GM18867 (cell line): ENCODE results near the gene NOS1AP.

Source experiments
- ATAC-seq: cut with Tn5 transposase; IDR thresholded peaks from one replicate; pipeline ENCODE4 v1.9.1; 2021; ENCODE audit warnings: mild to moderate bottlenecking, moderate library complexity; ENCODE audit not compliant: unreplicated experiment

NOS1AP gene

DNA sequence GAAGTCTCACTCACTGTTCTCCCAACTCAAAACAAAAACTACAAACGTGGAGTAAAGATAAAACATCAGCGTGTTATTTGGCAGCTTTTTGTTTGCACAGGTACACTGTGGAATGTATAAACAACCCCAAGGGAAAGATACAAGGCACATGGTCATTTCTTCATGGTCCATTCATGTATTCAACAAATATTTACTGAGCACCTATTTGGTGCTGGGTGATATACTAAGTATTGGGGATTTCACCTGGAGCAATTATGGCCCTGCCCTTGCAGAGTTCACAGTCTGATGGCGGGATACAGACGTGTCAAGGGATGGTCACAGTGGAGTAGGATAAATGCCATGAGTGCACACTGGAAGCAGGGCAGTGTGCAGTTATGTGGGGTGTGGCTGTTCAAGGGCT, 171.1 kb downstream of the NOS1AP start:
- ATAC-seq = no peak

DNA sequence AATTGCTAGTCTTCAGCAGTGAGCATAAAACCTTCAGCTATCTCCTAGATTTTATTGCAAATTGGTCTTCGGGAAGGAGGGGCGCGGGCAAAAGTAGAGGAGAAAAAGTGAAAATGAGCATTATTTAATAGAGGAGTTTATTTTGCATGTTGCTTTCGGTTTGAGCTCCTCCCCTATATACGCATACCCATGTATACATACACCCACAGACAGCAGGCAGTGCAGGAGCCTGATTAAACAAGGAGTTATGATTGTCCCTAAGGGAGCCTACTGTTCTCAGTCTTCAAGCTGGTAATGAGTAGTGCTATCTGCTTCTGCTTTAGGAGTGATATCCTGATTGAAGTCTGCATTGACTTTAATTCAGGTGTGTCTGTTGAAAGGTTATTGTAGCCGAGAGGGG, 173.3 kb downstream of the NOS1AP start:
- no peak for ATAC-seq

DNA sequence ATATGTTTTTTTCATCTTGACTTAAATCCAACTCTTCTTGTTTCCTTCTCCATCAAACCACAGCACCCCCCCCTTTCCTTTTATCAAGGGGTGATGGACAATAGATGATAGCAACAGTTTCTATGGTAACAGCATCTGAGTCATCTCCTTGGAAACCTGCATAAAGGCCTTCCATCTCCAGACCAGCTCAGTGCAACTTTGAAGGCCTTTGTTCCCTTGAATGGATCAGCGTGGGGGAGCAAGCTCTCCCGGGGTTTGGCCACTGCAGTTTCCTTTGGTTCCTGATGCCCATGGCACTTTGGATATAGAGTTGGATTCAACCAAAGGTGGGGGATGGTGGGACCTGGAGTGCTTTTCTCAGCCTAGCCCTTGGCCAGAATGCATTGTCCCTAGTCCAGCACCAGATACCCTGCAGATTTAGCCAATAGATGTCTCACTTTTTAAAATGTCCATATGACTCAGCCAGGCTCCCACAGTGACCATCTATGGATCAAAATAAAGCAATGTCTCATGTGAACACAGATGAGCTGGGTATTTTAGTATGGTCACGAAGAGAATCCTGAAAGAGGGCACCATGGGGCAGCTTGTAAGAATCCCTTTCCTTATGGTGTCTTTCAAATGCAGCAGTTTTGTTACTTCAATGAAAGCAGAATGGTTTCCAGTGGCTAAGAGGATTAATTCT, 179.5 kb downstream of the NOS1AP start:
- ATAC-seq = no peak

DNA sequence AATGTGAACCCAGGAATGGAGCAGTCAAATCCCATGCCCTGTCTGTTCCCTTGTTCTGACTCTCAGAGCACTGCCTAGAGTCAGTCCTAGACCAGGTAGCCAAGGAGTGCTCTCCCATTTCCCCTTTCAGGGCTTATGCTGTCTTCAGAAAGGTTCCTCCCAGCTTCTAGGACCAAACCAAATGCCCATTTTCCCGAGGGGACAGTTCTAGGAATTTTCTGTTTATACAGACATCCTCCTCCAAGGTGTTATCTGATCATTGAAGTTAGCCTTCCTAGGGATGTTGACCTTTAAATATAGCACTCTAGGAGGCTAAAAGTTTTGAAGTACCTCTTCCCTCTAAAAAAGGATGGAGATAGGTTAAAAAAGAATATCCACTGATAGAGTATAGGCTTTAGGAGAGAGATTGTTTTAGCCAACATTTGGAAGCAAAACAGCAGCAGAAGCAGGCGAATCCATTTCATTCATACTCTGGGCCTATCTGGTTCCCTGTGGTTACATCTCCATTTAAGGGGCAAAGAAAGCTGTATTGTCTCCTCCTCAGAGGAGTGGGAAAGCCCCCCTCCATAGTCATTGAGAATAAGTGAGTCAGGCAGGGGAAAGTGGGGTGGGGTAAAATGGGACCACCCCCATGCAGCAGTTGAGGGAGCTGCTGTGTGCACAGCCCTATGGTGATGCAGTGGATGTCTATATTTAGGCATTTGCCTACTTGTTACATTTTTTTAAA, 180.7 kb downstream of the NOS1AP start:
- no peak for ATAC-seq

DNA sequence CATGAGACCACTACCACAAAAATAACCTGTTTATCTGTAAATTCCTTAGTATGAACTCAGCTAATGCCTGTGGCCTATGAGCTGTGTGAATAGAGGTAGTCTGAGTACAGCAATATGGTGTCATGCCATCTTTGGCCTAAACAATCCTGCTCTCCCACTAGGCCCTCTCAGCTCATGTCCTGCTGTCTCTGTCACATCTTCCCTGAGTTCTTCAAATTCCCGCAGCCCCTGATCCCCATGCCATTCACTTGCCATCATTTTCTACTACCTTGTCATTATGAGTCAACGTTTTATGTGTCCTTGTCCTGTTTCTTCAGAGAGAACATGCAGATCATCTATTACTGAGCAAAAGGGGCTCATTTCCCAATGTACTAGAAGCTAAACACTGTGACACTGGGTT, 181.6 kb downstream of the NOS1AP start:
- ATAC-seq = no peak

DNA sequence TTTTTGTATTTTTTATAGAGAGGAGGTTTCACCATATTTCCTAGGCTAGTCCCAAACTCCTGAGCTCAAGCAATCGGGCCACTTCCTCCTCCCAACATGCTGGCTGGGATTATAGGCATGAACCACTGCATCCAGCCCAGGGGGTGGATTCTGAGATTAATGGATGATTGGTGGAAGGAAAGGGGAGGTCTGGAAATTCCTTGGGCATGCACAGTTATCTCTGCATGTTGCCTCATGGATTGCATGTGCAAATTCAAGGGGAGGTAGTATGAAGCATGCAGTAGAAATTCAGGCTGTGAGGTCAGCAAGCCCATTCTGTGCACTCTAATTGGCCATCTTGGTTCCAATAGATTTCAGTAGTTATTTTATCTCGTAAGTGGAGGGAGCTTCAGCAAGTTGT, 182.7 kb downstream of the NOS1AP start:
- ATAC-seq = no peak

DNA sequence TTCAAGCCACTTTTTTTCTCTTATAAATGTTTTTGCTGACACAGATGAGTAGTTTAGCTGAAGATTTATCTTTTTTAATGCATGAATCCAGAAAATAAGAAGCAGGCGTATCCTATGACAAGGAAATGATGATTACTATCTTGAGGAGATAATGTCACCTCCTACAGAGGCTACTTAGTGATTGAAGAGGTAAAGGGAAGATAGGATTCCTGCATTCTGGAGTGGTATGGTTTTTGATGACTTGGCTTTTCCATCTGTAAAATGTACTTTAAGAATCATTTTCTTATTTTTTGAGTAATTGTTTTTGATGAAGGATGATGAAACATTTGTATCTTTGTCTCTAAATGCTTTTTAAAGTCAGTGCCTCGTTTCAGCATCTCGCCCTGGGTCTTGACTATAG, 184.3 kb downstream of the NOS1AP start:
- ATAC-seq = no peak

DNA sequence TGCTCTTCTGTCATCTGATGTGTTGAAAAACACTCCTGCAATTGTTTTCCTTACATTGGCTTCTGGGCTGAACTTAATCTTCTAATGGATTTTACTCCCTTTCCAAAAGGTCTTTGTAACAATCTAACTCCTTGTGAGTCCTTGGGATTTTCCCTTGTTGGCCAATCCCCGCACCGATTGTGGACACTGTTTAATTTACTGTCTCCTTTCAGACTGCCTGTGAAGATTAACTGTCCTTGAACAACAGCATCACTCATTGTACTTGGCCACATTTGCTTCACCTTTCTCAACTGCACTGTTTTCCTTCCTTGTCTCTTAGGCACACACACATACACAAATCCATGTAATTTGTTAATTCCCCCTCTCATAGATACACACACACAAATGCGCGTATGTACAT, 186.8 kb downstream of the NOS1AP start:
- no peak for ATAC-seq

DNA sequence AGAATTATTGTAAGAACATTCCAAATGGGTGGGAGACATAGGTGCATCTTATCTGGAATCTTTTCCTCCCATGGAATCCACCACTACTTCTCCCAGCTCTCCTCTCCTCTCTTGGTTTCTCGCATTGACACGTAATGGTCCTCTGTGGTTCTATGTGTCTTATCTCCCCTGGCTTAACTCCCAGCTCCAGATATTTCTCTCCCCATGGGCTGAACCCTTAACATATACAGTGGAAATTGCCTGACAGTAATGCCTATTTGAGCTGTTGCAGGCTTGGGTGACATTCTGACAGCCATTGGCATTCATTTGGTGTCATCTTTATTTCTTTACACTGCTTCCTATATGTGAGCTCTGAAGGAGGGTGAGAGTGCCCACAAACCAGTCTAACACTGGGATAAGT, 188.9 kb downstream of the NOS1AP start:
- no peak for ATAC-seq

DNA sequence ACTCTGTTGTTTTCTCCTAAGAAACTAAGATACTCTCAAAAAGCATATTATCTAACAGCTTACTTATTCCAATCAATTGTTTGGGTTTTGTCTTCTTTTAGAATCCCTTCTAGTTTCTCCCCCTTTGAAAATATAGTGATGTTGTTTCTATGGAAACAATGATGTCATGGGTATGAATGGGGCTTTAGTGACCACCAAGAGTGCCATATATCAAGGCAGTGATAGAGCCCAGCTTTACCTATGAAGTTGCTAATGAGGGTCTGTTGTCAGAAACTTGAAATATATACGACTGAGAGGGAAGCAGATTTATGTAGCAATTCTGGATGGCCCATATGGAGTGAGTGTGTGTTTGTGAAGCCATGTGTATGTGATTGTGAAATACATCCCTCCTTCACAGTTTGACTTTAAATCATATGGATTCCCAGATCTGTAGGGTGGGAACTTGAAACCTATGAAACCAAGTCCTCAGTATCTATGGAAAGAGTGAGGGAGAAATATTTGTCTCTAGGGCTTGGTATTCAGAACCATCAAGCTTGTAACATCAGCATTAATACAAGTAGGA, 190.5 kb downstream of the NOS1AP start:
- ATAC-seq = no peak

DNA sequence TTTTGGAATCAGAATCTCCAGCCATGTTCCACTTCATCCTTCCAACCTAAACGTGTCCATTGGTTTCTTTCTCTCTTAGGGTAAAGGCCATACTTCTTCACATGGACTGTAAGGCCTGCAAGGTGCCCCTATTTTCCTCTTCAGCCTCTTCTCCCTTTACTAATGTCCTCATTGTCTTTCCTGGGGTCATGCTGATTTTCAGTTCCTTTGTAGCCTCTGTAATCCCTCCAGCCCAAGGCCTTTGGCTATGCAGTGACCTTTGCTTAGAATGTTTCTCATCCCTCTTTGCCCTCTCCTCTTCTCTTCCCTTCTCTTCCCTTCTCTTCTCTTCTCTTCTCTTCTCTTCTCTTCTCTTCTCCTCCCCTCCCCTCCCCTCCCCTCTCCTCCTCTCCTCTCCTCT, 194.6 kb downstream of the NOS1AP start:
- ATAC-seq = no peak

DNA sequence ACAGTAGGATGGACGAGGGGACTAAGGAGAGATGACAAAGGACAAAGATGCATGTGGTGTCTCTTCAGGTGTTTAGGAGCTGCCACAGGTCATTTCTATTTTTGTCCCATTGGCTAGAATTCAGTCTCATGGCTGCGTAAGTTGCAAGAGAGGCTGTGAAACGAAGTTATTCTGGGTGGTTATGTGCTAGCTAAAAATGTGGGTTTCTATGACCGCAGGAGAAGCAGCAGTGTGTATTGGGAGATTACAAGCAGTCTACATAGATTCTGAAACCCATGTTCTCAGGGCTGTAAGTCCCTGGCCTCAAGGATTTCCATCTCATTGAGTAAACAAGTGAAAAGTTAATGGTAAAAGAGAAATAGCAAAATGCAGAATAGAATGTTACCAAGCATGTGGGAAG, 196.5 kb downstream of the NOS1AP start:
- ATAC-seq = peak; percentile 94

DNA sequence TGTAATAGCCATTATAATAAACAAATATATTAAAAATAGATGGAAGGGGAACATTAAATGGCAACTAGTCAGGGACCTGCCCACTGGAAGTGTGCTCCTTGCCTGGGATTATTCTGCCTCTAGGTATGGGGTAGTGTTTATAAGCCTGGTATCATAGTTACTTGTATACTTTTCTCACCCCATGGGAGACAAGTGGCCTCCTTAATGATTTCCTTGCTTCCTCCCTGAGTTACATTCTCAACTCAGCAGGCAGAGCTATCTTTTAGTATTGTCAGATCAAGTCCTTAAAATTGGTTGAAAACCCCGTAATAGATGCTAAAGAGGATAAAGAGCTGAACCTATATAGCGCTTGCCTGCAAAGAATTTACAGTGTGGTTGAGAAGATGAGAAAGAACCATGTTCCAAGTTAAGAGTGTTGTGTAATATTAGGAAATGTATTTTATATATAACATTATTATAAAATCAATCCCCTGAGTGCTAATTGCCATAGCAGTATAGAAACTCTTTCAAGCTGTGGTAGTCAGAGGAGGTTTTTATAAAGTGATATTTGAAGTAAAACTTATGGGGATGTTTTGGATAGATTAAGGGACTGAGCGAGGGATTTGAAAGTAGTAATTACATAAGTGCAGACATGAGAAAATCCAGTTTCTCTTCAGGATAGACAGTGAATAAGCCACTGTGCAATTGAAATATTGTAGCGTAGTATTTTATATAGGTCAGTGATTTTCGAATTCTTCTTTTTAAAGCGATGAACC, 200.7 kb downstream of the NOS1AP start:
- no peak for ATAC-seq

DNA sequence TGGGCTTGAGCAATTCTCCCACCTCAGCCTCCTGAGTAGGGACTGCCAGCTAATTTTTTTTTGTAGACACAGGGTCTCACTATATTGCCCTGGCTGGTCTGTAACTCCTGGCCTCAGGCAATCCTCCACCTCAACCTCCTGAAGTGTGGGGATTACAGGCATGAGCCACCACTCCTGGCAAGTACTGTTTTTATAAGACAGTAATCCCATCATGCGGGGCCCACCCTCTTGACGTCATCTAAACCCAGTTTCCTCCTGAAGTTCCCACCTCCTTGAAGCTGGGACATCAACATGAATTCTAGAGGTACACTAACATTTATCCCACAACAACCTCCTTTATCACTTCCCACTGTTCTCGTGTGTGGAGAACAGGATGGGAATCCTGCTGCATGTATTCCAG, 202.5 kb downstream of the NOS1AP start:
- ATAC-seq = no peak

DNA sequence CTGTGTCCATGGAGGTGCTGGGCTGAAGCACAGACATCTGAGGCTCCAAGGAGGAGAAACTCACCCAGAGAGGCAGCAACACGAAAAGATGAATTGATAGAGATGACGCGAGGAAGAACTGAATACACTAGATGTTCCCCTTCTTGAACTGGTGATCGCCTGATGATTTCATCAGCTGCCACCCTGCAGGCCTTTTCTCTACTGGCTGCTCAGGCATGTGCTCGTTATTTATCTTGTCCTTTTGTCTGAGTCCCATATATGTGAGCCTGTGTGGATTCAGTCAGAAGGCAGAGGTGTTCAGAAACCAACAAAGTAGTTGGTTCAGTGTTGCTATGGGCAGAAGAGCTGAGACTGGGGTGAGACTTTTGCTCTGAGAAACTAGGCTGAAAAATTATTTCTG, 202.9 kb downstream of the NOS1AP start:
- no peak for ATAC-seq

DNA sequence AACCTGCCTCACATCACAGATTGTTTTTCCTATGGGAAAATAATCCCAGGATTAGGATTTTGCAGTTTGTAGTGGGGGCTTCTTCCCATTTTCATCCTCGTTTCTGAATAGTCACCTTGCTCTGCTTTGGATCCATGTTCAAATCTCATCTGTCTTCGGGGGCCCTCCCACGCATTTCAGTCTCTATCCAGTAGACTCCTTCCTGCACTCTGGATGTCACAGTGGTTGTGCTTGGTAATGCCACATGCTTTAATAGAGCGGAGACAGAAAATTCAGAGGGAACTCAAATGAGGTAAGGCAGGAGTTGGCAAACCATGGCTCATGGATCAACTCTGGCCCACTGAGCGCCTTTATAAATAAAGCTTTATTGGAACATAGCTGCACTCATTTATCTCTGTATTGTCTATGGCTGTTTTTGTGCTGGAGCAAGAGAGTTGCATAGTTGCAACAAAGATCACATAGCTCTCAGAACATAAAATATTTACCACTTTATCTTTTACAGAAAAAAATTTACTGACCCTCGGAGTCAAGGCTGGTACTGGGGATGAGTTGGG, 206.2 kb downstream of the NOS1AP start:
- ATAC-seq = no peak

DNA sequence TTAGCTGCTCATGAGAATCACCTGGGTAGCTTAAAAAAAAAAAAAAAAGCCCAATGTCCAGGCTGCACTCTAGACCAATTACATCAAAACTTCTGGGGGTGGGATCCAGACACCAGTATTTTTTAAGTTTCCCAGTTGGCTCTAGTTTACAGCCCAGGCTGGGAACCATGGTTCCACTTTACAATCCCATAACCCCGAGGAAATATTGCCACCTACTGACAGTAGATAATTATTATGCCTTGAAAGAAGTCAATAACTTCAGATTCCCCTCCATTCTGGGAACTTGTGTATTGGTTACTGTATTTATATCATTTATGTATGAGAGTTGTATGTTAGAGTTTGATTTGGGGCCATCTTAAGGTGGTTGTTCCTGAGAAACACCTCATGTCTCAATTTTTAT, 207.0 kb downstream of the NOS1AP start:
- ATAC-seq = no peak

DNA sequence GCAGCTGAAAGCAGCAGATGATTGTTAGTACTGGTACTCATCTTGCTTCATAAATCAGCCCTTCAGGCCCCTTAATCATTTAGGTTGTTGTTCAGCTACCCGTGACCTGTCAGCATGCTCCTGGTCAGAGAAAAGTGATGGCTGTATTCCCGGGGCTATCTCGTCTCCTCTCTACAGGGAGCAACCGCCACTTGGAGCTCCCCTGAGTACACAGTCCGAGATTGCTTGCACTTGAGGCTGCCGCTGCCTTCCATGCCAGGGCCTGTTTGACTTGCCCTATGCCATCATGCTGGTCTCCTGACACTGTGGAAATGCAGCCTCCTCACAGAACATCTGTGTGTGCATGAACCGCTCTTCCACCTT, 209.6 kb downstream of the NOS1AP start:
- ATAC-seq = no peak

DNA sequence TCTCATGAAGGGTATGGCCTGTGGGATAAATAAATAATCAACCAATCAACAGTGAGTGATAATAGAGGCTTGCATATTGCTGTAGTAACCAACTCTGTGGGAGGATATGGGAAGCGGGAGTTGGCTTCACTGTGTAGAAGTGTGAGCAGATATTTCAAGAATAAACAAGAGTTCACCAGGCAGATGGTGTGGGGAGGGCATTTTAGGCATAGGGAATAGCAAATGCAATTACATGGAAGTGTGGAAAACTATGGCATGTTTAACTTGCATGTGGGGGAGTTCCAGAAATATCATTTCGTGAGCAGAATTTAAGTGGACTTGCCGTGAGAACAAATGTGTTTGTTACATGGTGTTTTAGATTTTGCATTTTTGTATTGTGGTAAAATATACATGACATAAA, 211.9 kb downstream of the NOS1AP start:
- ATAC-seq = no peak

DNA sequence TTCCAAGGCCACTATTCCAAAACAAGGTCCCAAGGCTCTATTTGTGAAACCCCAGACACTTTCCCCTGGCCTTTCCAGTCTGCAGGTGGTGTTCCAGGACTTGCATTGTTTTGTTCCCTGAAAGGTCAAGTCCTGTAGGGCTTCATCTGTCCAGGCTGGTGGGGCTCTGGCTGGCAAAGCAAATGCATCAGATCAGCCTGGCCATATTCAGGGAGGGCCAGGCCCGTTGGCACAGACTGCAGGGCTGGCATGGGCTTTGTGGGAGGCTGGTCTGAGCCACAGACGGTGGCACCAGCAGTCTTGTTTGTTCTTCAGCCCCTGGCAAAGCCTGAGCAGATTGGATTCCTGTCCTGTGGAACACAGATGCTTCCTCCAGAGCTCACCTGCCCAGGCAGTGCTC, 214.2 kb downstream of the NOS1AP start:
- ATAC-seq = no peak

DNA sequence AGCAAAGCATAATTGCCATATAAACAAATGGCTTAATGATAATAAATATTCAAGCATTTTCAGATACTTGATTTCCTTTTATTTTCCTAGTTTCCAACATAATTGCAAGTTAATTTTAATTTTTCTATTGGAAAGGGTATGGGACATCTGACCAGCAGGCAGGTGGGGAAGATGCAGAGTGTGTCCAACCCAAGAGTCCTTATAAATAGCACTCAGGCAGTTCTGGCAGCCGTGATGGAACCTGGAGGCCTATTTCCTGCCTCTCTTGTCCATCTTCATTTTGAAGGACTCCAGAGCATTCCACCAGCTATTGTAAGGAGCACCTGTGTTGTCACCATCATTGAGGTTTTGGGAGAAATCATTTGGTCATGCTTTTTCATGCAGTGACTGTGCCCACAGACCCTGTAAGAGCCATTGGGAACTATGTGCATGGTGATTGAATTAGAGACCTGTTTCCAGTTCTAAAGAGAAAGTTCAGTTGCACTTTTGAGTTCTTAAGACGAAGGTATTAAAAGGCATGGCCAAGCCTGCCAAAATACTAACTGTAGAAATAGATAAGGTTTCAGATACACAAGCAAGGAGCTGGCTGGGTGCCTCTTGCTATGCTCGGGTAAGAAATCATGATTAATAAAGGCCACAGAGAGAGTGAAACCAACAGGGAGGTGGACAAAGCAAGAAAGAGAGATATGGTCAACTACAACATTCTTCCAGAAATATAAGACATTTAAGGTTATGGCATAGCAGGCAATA, 214.9 kb downstream of the NOS1AP start:
- ATAC-seq = no peak
